Tibial nerve (tissue), 4 donors: ENCODE data around the gene TMEM179B. TPM values are rescaled to one million over a fixed set of nuclear protein-coding genes. Genes with fewer than 3 reads are reported as not detected.
"Not testable (repeated sequence)": the region's sequence is repeated elsewhere in the genome, so short reads cannot be mapped to it uniquely, and the experiment has no call there.

Experiments
- DNase-seq, 2 donors: peaks; one replicate each; pipeline ENCODE4 v3.0.0-alpha.2; 2019; ENCODE audit warnings: low spot score in 2 of 2
- H3K27ac ChIP-seq, 4 donors: fragments of 200-600 bp; sonication (generic) in 3 of 4; one replicate each; pipeline ENCODE4 v1.5.1; 2017 to 2019; ENCODE audit warnings: mild to moderate bottlenecking in 1 of 4
- H3K27me3 ChIP-seq, 2 donors: fragments of 200-600 bp; sonication (generic) in 1 of 2; one replicate each; pipeline versions ENCODE4 v1.5.1 to v1.6.0; 2017 to 2019
- H3K36me3 ChIP-seq, 3 donors: fragments of 200-600 bp; sonication (generic); one replicate each; pipeline ENCODE4 v1.5.1; 2018 to 2019
- H3K4me1 ChIP-seq, 4 donors: fragments of 200-600 bp; sonication (generic) in 3 of 4; one replicate each; pipeline ENCODE4 v1.5.1; 2017 to 2019
- H3K4me3 ChIP-seq, 4 donors: fragments of 200-600 bp; sonication (generic) in 3 of 4; one replicate each; pipeline ENCODE4 v1.5.1; 2017 to 2019; ENCODE audit warnings: mild to moderate bottlenecking in 1 of 4, moderate library complexity in 1 of 4
- H3K9me3 ChIP-seq, 4 donors: fragments of 200-600 bp; sonication (generic) in 3 of 4; one replicate each; pipeline ENCODE4 v1.5.1; 2017 to 2019
- EP300 ChIP-seq, 2 donors: sonication (generic); formaldehyde crosslinking; IDR thresholded peaks; one replicate each; pipeline ENCODE4 v1.6.1; 2017; ENCODE audit warnings: antibody characterized with exemption in 2 of 2, mild to moderate bottlenecking in 1 of 2
- POLR2A ChIP-seq, 2 donors: fragments of 450-650 bp; IDR thresholded peaks; one replicate each; pipeline ENCODE4 v1.6.1; 2017; ENCODE audit warnings: antibody characterized with exemption in 2 of 2, mild to moderate bottlenecking in 2 of 2, moderate library complexity in 2 of 2
- WGBS, 2 donors: methylation state at CpG; one replicate each; pipeline ENCODE4 v1.1.5; 2018; 5-methylcytosine and 5-hydroxymethylcytosine counted together
- total RNA-seq, 4 donors: library from RNA; depleted of rRNA; stranded (reverse); fragments of >200 nt; gene quantifications; one replicate each; pipeline ENCODE4 v1.1.0, GENCODE V29; 2016
- TF ChIP-seq, protein P1 (sequence below), 5 experiments: fragments of 200-600 bp in 3 of 5; fragments of 450-650 bp in 2 of 5; sonication (generic) in 3 of 5; IDR thresholded peaks; one replicate each; pipeline ENCODE4 v1.5.1; 2016 to 2019; ENCODE audit warnings: antibody characterized with exemption in 5 of 5, mild to moderate bottlenecking in 3 of 5, moderate library complexity in 2 of 5

Gene TMEM179B
- total RNA-seq, 4 donors from 2014 or later = 80.8 to 105 (median 94.9) TPM

DNA sequence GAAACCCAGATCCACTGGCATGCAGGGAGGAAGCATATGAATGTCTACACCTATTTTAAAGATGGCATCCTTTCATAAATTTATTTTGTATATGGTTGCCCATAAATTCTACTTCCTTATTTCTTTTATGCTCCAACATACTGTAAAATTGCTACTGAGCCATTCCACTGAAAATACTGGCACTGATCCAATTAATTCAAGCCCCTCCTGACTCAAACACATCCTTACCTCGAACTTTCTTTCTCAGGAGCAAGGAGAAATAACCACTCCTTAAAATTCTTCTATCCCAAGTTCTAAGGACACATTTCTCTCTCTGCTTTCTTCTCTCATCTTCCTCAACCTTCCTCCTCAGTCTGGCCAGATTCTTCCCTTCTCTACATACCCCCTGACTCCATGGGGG, 23.5 kb downstream of the TMEM179B start:
- 29 to 41% methylated on average over 1 of the region's 1 CpG for WGBS, 2 donors
- no peak overlapping the region for H3K27ac ChIP-seq
- no peak for DNase-seq
- no peak for TF ChIP-seq POLR2A (IDR thresholded peaks at IDR 0.05)
- TF ChIP-seq, protein P1, sequence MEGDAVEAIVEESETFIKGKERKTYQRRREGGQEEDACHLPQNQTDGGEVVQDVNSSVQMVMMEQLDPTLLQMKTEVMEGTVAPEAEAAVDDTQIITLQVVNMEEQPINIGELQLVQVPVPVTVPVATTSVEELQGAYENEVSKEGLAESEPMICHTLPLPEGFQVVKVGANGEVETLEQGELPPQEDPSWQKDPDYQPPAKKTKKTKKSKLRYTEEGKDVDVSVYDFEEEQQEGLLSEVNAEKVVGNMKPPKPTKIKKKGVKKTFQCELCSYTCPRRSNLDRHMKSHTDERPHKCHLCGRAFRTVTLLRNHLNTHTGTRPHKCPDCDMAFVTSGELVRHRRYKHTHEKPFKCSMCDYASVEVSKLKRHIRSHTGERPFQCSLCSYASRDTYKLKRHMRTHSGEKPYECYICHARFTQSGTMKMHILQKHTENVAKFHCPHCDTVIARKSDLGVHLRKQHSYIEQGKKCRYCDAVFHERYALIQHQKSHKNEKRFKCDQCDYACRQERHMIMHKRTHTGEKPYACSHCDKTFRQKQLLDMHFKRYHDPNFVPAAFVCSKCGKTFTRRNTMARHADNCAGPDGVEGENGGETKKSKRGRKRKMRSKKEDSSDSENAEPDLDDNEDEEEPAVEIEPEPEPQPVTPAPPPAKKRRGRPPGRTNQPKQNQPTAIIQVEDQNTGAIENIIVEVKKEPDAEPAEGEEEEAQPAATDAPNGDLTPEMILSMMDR (IDR thresholded peaks at IDR 0.05) = no peak
- no peak for TF ChIP-seq EP300 (IDR thresholded peaks at IDR 0.05)
- H3K36me3 ChIP-seq = peaks cover 0 to 39% (median under 1%) of the 10 kb centered on the region in 3 donors
- peaks cover 0 to 13% (median 4%) of the 10 kb centered on the region in 4 donors for H3K4me1 ChIP-seq
- no peak overlapping the region for H3K4me3 ChIP-seq
- H3K27me3 ChIP-seq = no peaks in the 10 kb centered on the region
- H3K9me3 ChIP-seq = no peaks in the 10 kb centered on the region

DNA sequence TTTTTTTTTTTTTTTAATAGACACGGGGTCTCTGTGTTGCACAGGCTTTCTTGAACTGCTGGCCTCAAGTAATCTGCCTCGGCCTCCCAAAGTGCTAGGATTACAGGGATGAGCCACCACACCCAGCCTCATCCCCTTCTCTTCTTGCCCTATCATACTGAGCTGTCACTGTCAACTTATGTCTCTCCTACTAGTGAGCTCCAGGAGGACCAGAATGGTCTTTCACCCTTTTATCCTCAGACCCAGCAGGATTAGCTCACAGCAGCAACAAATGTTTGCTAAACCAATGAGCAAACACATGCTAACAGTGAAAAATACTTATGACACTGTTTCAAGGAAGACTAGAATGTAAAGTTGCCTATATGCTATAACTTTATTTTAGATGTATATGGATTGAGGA, 24.5 kb downstream of the TMEM179B start:
- Histone ChIP-seq H3K4me3 (no peak overlapping the region), H3K4me1 (peaks cover 0 to 4% (median 0%) of the 10 kb centered on the region in 4 donors), H3K36me3 (peaks cover 0 to 49% (median 4%) of the 10 kb centered on the region in 3 donors), H3K9me3 (no peaks in the 10 kb centered on the region), H3K27me3 (no peaks in the 10 kb centered on the region), H3K27ac (no peak overlapping the region)
- TF ChIP-seq EP300 (IDR thresholded peaks at IDR 0.05) = no peak
- TF ChIP-seq POLR2A (IDR thresholded peaks at IDR 0.05) = no peak
- TF ChIP-seq, protein P1 (IDR thresholded peaks at IDR 0.05) = no peak
- WGBS, 2 donors = 73 to 89% methylated on average over 2 of the region's 2 CpGs
- DNase-seq = no peak

DNA sequence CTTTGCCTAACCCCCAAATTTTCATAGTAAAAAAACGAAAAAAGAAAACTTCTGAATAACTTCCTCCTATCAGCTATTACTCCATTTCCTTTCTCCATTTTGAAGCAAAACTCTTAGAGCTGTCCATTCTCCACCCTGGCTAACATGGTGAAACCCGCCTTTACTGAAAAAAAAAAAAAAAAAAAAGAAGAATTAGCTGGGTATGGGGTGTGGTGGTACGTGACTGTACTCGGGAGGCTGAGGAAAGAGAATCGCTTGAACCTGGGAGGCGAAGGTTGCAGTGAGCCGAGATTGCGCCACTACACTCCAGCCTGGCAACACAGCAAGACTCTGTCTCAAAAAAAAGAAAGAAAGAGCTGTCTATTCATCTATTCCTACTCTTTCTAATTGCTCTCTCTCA, 29.4 kb downstream of the TMEM179B start:
- no peak for DNase-seq
- H3K27ac ChIP-seq = no peak overlapping the region
- H3K36me3 ChIP-seq = peaks cover 0 to 83% (median 7%) of the 10 kb centered on the region in 3 donors
- H3K4me1 ChIP-seq = no peaks in the 10 kb centered on the region
- no peaks in the 10 kb centered on the region for H3K9me3 ChIP-seq
- WGBS, 2 donors = 79 to 88% methylated on average over 8 of the region's 8 CpGs
- TF ChIP-seq, protein P1 (IDR thresholded peaks at IDR 0.05) = no peak
- TF ChIP-seq EP300 (IDR thresholded peaks at IDR 0.05) = no peak
- no peak for TF ChIP-seq POLR2A (IDR thresholded peaks at IDR 0.05)
- H3K27me3 ChIP-seq = no peaks in the 10 kb centered on the region
- no peak overlapping the region for H3K4me3 ChIP-seq

DNA sequence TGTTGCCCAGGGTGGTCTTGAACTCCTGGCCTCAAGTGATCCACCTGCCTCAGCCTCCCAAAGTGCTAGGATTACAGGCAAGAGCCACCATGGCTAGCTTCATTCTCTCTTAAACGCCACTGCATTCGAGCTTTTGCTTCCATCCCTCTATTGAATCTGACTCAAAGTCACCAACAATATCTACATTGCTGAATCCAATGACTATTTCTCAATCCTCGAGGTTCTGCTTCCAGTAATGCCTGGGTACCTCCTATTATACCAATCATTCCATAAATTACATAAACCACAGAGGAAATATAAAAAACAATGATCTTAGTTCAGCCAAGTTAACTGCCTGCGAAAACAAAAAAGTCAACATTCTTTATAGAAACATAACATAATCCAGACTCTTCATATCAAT, 29.9 kb downstream of the TMEM179B start:
- Histone ChIP-seq H3K4me3 (no peak overlapping the region), H3K36me3 (peaks cover 0 to 89% (median 13%) of the 10 kb centered on the region in 3 donors), H3K4me1 (no peaks in the 10 kb centered on the region), H3K27me3 (no peaks in the 10 kb centered on the region), H3K9me3 (no peaks in the 10 kb centered on the region), H3K27ac (no peak overlapping the region)
- TF ChIP-seq, protein P1 (IDR thresholded peaks at IDR 0.05) = no peak
- TF ChIP-seq EP300 (IDR thresholded peaks at IDR 0.05) (no peak), POLR2A (IDR thresholded peaks at IDR 0.05) (no peak)
- 83 to 86% methylated on average over 4 of the region's 4 CpGs for WGBS, 2 donors
- DNase-seq = no peak

DNA sequence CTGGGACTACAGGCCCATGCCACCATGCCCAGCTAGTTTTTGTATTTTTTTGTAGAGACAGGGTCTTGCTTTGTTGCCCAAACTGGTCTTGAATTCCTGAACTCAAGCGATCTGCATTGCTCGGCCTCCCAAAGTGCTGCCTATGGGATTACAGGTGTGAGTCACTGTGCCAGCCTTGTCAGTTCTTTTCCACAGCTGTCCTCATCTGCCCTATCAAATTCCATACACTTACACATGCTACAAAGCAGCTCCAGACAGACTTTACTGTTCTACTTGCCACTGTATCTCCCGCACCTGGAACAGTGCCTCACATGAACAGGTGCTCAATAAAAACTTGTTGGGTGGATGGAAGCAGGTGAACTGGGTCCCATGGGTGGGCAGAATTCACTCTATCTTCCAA, 36.5 kb downstream of the TMEM179B start:
- H3K27me3 ChIP-seq = no peaks in the 10 kb centered on the region
- DNase-seq = no peak
- H3K9me3 ChIP-seq = no peaks in the 10 kb centered on the region
- H3K27ac ChIP-seq = no peak overlapping the region
- peaks cover 3 to 96% (median 31%) of the 10 kb centered on the region in 3 donors for H3K36me3 ChIP-seq
- TF ChIP-seq EP300 (IDR thresholded peaks at IDR 0.05) (no peak), POLR2A (IDR thresholded peaks at IDR 0.05) (no peak)
- TF ChIP-seq, protein P1 (IDR thresholded peaks at IDR 0.05) = no peak
- H3K4me1 ChIP-seq = peaks cover 0 to 12% (median 2%) of the 10 kb centered on the region in 4 donors
- H3K4me3 ChIP-seq = no peak overlapping the region
- whole genome bisulfite sequencing, 2 donors = 93 to 94% methylated on average over 3 of the region's 3 CpGs

DNA sequence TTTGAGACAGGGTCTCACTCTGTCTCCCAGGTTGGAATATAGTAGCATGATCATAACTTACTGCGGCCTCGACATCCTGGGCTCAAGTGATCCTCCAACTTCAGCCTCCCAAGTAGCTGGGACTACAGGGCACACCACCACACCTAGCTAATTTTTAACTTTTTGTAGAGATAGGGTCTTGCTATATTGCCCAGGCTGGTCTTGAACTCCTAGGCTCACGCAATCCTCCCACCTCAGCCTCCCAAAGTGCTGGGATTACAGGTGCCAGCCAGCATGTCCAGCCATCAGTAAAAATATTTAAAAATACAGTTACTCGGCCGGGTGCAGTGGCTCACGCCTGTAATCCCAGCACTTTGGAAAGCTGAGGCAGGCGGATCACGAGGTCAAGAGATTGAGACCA, 40.9 kb downstream of the TMEM179B start:
- Histone ChIP-seq H3K4me1 (peaks cover 0 to 42% (median 25%) of the 10 kb centered on the region in 4 donors), H3K36me3 (peaks cover 3 to 57% (median 21%) of the 10 kb centered on the region in 3 donors)
- 94% methylated on average over 8 of the region's 8 CpGs for WGBS, 2 donors
- H3K27ac ChIP-seq, H3K27me3 ChIP-seq, H3K9me3 ChIP-seq, H3K4me3 ChIP-seq, DNase-seq: not testable (repeated sequence)
